Central memory CD4-positive, alpha-beta T cell (primary cell): Measurements from ENCODE around the gene PIK3C2A.

ENCODE experiments used
- DNase-seq: peaks from one replicate; pipeline ENCODE4 v3.0.0; 2022

PIK3C2A gene

GRCh38 chr11:17217401-17217800 is 9.6 kb upstream of the PIK3C2A start:
- DNase-seq, result no peak

DNA sequence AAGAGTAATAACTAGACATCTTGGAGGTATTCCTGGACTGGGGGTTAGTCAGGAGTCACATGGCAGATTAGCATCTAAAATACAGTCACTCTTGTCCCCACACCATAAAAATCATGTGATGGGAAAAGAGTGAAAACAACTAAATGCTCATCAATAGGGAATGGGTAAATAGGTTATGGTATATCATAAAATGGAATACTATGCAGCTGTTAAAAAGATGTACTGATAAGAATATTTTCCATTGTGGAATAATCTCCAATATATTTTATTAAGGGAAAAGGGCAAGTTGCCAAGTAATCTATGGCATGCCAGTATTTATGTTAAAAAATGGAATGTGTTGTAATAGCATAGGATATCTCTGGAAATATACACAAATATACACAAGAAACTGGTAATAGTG is 6.6 kb upstream of the PIK3C2A start:
- no peak for DNase-seq

DNA sequence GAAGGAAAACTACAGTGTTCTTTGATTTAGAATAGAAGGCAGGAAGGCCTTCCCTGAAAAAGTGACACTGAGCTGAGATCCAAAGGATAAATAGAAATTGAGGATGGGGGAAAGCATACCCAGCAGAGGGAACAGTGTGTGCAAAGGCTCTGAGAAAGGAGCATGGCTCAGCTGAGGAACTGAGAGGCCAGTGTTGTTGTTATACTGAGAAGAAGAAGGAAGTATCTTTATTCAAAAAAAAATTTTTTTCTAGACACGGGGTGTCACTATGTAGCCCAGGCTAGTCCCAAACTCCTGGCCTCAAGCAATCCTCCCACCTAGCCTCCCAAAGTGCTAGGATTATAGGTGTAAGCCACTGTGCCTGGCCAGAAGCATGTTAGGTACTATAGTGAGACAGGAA is 3.5 kb upstream of the PIK3C2A start:
- DNase-seq, result no peak

DNA sequence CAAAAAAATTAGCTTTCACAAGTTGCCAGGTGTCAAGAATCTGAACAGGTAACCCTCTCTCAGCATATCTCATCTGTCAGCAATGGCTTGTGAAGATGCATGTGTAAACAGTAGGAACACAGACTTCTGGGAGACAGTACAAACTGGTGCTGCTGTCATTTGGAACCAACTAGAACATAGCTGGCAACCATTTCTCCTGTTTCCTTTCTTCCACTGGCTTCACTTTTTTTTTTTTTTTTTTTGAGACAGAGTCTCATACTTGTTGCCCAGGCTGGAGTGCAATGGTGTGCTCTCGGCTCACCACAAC is 2.1 kb upstream of the PIK3C2A start:
- DNase-seq, result no peak

DNA sequence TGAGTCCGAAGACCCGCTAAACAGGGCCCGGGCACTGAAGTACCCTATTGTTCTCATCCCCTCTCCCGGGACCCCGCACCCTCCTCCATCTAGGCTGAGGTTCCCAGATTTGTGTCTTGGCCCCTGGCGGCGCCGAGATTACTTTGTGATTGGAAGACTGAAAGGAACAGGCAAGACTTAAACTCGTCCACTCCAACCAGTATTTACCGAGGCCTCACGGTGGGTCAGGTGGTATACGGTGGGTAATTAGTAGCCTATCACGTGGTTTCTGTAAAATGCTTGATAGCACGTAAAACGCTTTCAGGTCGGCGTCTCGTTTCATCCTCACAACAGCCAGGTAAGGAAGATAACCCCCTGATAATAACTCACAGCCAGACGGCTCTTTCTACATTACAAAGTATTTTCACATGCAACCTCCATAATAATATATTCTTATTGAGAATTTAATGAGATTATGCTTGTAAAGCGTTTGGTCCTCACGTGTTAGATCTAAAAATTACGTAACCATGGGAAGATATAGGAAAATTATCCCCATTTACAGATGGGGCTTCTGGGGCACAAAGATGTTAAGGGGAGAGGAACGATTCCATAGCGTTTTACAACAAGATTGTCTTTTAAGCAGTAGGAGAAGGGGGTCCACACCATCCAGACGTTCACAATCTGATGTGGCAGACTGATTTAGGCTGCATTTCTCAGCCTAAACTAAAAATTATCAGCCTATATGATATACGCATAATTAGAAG is 642 bp upstream of the PIK3C2A start:
- DNase-seq, result peak; percentile 39

- DNase-seq, result no peak
Measured at GRCh38 chr11:17206463-17206862, 1.3 kb downstream of the PIK3C2A start.

GRCh38 chr11:17197431-17197898 is 10.3 kb downstream of the PIK3C2A start:
- no peak for DNase-seq

DNA sequence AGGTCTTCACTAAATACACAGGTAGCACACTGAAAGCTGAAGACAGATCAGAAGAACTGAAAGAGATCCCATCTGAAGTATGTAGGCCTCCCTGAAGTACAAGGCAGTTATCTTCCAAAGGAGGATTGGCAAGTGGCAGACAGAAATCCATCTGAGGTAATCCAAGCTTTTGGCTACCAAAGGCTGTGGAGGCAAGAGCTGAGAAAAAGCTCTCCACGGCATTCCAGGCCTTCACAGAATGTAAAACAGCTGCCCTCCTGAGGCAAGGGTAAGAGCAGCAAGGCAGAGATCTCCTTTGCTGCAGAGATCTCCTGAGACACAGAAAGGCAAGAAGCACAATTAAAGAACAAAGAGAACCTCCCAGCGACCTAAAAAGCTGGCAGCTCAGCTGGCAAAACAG is 19.1 kb downstream of the PIK3C2A start:
- no peak for DNase-seq

GRCh38 chr11:17186932-17187692 is 20.7 kb downstream of the PIK3C2A start:
- DNase-seq, result no peak

- DNase-seq, result no peak
Measured at GRCh38 chr11:17185938-17186337, 21.8 kb downstream of the PIK3C2A start.

DNA sequence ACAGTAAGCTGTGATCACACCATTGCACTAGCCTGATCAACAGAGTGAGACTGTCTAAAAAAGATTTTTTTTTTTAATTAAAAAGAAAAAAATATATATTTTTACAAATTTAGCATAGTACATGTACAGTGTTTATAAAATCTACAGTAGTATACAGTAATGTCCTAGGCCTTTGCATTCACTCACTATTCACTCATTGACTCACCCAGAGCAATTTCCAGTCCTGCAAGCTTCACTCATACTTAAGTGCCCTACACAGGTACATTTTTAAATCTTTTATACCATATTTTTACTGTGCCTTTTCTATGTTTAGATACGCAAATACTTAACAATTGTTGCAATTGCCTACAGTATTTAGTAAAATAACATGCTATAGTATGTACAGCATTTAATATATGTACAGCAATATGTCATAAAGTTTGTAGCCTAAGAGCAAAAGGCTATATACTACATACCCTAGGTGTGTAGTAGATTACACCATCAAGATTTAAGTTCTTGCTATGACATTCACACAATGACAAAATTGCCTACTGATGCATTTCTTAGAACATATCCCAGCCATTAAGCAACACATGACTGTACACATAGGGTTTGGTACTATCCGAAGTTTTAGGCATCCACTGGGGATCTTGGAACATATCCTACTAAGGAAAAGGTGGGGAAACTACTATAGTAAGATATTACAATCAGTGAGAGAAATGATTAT is 22.8 kb downstream of the PIK3C2A start:
- no peak for DNase-seq

- no peak for DNase-seq
Measured at GRCh38 chr11:17183836-17184235, 23.9 kb downstream of the PIK3C2A start.

DNA sequence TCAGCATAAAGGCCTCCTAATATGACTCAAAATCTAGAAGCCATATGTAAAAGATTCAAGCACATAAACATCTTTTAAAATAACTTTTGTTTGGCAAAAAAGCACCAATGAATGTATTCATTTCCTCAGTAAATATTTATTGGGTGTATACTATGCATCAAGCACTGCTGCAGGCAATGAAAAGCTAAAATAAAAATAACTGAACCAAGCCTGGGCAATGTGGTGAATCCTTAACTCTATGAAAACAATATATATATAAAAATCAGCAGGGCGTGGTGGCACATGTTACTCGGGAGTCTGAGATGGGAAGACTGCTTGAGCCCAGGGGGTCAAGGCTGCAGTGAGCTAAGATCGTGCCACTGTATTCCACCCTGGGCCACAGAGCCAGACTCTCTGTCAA is 27.8 kb downstream of the PIK3C2A start:
- no peak for DNase-seq

DNA sequence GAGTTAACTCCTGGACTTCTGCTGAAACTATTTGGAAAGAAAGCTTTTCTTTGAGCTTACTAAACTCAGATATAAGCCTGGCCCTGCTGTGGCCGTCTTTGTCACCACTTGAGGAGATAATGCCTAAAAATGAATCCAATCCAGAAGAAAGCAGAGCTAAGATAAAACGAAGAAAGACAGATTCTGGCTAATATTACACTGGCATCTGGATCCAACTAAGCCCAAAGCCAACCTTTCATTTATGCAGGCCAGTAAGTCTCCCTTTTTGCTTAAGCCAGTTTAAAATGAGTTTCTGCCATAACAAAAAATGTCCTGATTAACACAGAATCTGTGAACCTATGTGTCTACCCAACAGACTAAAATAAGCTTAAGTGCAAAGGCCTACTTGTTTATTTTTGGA is 34.5 kb downstream of the PIK3C2A start:
- no peak for DNase-seq

DNA sequence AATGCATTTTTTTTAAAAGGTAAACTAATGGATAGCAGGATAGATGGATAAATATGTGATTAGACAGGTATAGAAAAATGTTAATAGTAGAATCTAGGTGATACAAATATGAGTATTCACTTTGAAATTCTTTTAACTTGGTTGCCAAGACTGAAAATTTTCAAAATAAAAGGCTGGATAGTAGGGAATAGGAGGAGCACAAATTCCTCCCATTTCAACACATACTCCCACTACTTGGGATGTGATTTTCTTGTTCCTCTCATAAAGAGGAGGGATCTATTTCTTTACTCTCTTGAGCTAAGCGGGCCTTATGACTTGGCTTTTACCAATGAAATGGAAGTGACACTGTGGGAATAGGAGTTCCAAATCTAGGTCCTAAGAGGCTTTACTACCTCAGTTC is 35.9 kb downstream of the PIK3C2A start:
- no peak for DNase-seq

GRCh38 chr11:17171343-17171742 is 36.4 kb downstream of the PIK3C2A start:
- no peak for DNase-seq

GRCh38 chr11:17169876-17170275 is 37.9 kb downstream of the PIK3C2A start:
- no peak for DNase-seq

DNA sequence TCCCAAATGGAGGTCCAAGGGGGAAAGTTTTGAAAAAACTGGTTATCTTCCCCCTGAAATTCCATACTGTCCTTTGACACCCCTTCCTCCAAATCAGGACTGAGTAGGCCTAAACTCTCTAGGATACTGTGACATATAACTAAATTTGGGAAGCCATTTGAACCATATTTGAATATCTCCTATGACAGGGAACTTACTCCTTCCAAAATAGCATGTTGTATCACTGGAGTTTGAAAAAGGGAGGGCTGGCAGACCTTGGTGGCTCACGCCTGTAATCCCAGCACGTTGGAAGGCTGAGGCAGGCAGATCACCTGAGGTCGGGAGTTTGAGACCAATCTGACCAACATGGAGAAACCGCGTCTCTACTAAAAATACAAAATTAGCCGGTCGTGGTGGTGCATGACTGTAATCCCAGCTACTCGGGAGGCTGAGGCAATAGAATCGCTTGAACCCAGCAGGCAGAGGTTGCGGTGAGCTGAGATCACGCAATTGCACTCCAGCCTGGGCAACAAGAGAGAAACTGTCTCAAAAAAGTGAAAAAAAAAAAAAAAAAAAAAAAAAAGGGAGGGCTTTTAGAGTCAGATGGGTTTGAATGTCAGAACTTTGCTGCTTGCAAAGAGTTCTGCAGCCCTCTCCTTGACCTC is 42.4 kb downstream of the PIK3C2A start:
- no peak for DNase-seq

GRCh38 chr11:17164361-17165246 is 43.2 kb downstream of the PIK3C2A start:
- no peak for DNase-seq

GRCh38 chr11:17163736-17164135 is 44.0 kb downstream of the PIK3C2A start:
- DNase-seq, result no peak

- DNase-seq, result no peak
Measured at GRCh38 chr11:17163291-17163690, 44.5 kb downstream of the PIK3C2A start.

GRCh38 chr11:17162376-17162775 is 45.4 kb downstream of the PIK3C2A start:
- no peak for DNase-seq
